ENCODE results near the gene NAV3.

NAV3 gene

DNA sequence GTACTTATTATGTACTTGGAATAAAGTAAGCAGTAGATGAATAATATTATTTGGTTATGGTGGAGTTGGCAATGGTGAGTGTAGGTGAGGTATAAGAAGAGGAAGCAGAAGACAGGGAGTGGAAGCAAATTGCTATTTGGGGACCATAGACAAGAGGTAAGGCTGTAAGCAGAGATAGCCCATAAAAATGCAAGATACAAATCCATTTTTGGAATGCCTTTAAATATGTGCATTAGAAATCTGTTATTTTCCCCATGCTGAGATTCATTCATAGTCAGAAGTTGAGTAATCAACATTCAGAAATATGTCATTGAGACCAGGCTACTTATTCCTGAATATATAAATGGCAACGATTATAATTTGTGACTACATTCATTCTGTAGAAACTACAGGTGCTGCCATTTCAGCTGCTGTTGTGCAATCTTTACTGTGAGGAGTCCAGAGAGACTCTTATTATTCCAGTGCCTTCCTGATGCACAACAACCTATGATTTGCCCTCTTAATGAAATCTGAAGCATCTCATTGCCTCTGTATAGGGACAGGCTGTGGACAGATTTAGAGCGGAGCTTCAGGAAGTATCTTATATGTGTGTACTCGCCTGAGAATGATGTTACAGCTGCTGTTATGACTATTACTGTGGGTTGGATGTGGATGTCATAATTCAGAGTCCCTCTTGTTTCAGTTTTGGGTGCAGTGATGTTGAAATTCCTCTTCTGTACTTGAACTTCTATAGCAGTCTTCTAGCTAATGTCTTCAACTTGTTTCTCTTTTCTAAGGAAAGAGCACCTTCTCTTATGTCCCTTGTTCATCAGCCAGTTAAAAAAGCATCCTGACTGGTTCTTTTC lies 173.8 kb downstream of the NAV3 start:
- no peaks in the 10 kb centered on the region for H3K36me3 Mint-ChIP-seq
- no peaks in the 10 kb centered on the region for H3K27me3 Mint-ChIP-seq
- no peak overlapping the region for H3K4me3 Mint-ChIP-seq
- H3K27ac Mint-ChIP-seq: no peak overlapping the region
- peaks cover 2% of the 10 kb centered on the region for H3K9me3 Mint-ChIP-seq
- CTCF ChIA-PET: no interaction called here
- DNase-seq: no peak
- H3K4me1 Mint-ChIP-seq: no peaks in the 10 kb centered on the region

DNA sequence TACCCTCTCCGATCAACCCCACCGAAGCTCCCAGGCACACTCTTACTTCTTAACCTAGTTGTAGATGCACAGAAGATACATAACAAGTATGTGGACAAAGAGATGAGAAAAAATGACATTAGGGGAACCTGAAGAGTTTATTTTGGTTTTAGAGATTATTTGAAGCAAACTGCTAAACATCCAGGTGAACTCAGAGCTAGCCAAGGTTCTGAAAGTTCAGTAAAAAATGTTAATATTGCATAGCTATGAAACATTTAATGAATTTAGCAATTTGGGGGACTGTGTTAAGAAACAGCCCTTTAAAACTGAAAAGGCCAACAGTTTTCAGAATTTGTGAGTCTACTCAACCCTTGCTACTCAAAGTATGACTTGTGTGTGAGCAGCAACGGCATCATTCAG lies 174.4 kb downstream of the NAV3 start:
- H3K27me3 Mint-ChIP-seq: no peaks in the 10 kb centered on the region
- no peak for DNase-seq
- H3K36me3 Mint-ChIP-seq: no peaks in the 10 kb centered on the region
- CTCF ChIA-PET: no interaction called here
- no peaks in the 10 kb centered on the region for H3K4me1 Mint-ChIP-seq
- peaks cover 2% of the 10 kb centered on the region for H3K9me3 Mint-ChIP-seq
- no peak overlapping the region for H3K27ac Mint-ChIP-seq
- H3K4me3 Mint-ChIP-seq: no peak overlapping the region

DNA sequence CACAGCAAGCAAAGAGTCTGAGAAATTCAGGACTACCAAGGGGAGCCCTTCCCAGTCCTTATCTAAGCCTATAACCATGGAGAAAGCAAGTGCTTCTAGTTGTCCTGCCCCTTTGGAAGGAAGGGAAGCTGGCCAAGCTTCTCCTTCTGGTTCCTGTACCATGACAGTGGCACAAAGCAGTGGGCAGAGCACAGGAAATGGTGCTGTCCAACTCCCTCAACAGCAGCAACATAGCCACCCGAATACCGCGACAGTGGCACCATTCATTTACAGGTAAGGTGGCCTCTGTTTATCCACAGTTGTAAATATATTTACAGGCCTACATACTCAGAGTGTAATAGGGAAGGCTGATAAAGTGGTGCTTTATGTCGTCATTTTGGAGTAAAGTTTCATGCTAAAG lies 176.5 kb downstream of the NAV3 start:
- no peak for DNase-seq
- CTCF ChIA-PET: no interaction called here
- Mint-ChIP-seq H3K4me3 (no peak overlapping the region), H3K27me3 (no peaks in the 10 kb centered on the region), H3K4me1 (no peaks in the 10 kb centered on the region), H3K9me3 (peaks cover 2% of the 10 kb centered on the region), H3K36me3 (no peaks in the 10 kb centered on the region), H3K27ac (no peak overlapping the region)

DNA sequence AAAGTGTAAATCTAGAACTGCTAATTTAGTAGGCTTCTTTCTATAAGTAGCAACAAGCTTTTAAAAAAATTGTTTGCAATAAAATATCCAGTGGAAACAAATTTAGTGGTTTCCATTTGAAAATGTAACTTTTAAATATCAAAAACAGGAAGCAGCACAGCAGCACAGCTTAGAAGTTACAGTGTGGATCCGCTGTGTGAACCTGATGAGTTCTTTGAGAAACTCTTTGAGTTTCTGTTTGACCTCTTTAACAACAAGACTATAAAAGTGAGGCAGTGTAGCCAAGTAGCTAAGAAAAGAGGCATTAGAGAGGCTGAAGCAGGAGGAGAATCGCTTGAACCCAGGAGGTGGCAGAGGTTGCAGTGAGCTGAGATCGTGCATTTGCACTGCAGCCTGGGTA lies 178.3 kb downstream of the NAV3 start:
- Mint-ChIP-seq H3K9me3 (peaks cover 2% of the 10 kb centered on the region), H3K27ac (no peak overlapping the region), H3K36me3 (no peaks in the 10 kb centered on the region), H3K27me3 (no peaks in the 10 kb centered on the region), H3K4me3 (no peak overlapping the region), H3K4me1 (no peaks in the 10 kb centered on the region)
- CTCF ChIA-PET: no interaction called here
- no peak for DNase-seq

DNA sequence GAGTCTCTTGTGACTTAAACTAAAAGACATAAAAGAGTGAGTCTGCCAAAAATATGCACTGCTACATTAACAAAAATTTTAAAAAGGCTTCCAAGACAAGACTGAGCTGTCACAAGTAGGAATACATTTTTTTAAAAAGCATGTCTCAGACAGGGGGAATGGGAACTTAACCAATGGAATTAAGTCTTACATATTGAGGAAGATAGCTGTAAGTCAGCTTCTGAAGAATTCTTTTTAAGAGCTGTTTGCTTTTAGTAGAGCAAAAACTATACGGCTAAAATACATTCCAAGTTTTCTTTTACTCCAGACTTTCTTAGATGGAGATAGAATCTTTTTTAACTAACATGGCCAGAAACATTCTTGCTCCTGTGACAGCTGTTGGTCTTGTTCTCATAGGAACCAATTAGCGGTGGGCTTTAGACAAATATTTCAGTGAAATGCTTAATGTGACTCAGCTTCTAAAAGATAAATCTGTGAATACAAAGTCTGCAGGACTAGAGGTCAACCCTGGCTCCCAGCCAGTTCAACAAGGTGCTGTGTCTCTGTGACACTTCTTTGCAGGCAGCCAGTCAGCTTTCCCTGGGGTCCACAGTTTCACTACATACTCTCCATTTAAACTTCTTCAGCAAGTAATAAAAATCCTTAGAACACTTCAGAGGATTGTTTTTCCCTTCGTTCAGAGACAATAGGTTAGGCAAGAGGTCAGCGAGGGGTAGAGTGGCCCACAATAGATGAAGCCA lies 187.6 kb downstream of the NAV3 start:
- H3K27me3 Mint-ChIP-seq: no peaks in the 10 kb centered on the region
- no peak for DNase-seq
- no peaks in the 10 kb centered on the region for H3K4me1 Mint-ChIP-seq
- H3K36me3 Mint-ChIP-seq: no peaks in the 10 kb centered on the region
- CTCF ChIA-PET: no interaction called here
- no peak overlapping the region for H3K27ac Mint-ChIP-seq
- peaks cover 3% of the 10 kb centered on the region for H3K9me3 Mint-ChIP-seq
- H3K4me3 Mint-ChIP-seq: no peak overlapping the region

DNA sequence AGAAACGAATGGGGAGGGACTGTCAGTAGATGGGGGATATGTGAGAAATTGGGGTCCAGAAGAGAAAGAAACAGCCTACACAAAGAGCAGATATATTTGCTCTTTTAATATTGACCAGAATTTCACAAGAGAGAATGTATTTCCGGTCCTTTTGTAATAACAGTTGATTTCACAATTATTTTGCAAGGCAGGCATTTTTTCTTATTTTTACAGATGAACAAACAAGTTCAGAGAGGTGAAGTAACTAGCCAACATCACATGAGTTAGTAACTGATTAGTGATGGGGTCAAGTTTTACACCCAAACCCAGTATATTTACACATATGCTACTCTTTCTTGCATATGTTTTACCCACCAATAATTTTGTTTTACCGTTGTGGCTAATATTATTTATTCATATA lies 188.2 kb downstream of the NAV3 start:
- peaks cover 3% of the 10 kb centered on the region for H3K9me3 Mint-ChIP-seq
- H3K4me1 Mint-ChIP-seq: no peaks in the 10 kb centered on the region
- no peak overlapping the region for H3K27ac Mint-ChIP-seq
- CTCF ChIA-PET: no interaction called here
- no peak overlapping the region for H3K4me3 Mint-ChIP-seq
- H3K27me3 Mint-ChIP-seq: no peaks in the 10 kb centered on the region
- H3K36me3 Mint-ChIP-seq: no peaks in the 10 kb centered on the region
- DNase-seq: no peak

DNA sequence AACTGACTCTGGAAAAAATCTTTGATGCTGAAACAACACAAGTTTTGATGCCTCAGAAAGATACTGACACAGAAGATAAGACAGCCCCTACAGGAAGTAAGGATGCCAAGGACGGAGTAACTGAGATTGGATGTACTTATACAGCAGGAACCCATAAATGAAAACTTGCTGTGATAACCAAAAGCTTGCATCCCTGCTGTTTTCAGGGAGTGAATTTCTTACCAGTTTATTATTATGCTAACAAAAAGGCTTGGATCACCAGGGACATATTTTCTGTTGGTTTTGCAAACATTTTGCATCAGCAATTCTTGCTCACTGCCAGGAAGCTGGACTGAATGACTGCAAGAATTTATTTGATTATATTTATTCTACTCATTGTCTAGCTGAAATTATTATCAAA lies 197.7 kb downstream of the NAV3 start:
- H3K4me1 Mint-ChIP-seq: no peaks in the 10 kb centered on the region
- no peak overlapping the region for H3K4me3 Mint-ChIP-seq
- H3K9me3 Mint-ChIP-seq: peaks cover 3% of the 10 kb centered on the region
- no peak overlapping the region for H3K27ac Mint-ChIP-seq
- DNase-seq: no peak
- CTCF ChIA-PET: no interaction called here
- H3K36me3 Mint-ChIP-seq: no peaks in the 10 kb centered on the region
- no peaks in the 10 kb centered on the region for H3K27me3 Mint-ChIP-seq

DNA sequence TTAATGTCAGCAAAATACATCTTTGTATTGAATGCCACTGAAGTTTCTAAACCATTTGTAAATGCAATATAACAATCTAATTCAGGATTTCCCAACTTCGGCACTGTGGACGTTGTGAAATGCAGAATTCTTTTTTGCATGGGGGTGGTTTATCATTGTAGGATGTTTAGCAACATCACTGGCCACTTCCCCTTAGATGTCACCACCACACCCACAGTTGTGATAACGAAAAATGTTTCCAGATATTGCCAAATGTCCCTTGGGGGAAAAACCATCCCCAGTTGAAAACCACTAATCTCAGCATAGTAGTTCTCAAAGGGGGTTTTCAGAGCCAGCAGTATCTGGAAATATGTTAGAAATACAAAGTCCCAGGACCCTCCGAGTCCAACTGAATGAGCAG lies 203.3 kb downstream of the NAV3 start:
- Mint-ChIP-seq H3K4me1 (no peaks in the 10 kb centered on the region), H3K27ac (no peak overlapping the region), H3K27me3 (no peaks in the 10 kb centered on the region), H3K9me3 (peaks cover 5% of the 10 kb centered on the region), H3K36me3 (no peaks in the 10 kb centered on the region), H3K4me3 (no peak overlapping the region)
- DNase-seq: no peak
- CTCF ChIA-PET: no interaction called here

DNA sequence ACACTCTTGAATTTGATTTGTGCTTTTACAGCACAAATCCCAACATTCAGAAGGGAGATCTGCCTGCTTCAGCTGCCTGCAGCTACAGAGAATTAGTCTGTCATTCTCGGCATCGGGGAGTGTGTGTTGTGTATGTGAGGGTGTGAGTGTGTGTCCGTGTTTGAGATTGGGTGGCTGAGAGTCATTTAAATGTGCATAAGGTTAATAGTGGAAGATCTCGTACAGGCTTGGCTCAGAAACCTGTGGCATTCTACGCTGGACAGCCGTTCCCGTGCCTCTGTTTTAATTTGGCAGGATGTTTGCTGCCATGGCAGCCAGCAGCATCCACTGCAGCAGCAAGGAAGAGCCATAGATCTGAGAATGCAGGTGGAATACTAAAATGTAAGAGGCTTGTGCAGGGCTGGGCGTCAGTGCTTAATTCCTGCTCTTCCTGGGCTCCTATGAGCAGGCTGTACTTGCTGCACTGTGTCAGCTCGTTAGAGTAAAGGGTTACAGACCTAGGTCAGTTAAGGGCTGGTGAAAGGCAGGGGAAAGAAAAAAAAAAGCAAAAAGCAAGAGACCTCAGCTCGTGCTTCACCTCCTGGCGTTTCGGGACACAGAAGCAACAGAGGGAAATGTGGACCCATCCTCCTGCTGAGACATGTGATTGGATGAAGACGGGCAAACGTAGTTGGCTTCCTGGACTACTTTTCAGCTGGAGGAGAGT lies 205.4 kb downstream of the NAV3 start:
- H3K27me3 Mint-ChIP-seq: no peaks in the 10 kb centered on the region
- H3K4me3 Mint-ChIP-seq: no peak overlapping the region
- no peak for DNase-seq
- peaks cover 5% of the 10 kb centered on the region for H3K9me3 Mint-ChIP-seq
- CTCF ChIA-PET: no interaction called here
- H3K36me3 Mint-ChIP-seq: no peaks in the 10 kb centered on the region
- H3K4me1 Mint-ChIP-seq: no peaks in the 10 kb centered on the region
- H3K27ac Mint-ChIP-seq: no peak overlapping the region

DNA sequence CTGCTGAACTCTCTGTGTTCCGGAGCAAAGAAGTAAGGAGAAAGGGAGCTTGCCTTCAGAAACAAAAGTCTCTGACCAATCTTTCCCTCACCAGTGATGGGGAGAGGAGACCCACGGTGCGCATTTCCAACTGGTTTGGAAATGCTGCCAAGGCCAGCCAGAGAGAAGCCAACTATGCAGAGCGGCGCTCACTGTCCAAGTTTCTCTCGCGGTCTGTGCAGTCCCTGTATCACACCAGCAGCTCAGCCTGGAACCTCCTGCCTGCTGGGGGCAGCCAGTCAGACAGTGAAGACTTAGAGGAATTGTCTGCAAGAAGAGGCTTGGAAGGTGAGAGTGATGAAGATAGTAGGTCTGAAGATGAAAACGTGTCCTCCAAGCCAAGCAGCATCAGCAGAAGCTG lies 206.2 kb downstream of the NAV3 start:
- no peak for DNase-seq
- no peak overlapping the region for H3K4me3 Mint-ChIP-seq
- H3K27me3 Mint-ChIP-seq: no peaks in the 10 kb centered on the region
- H3K36me3 Mint-ChIP-seq: no peaks in the 10 kb centered on the region
- CTCF ChIA-PET: no interaction called here
- peaks cover 5% of the 10 kb centered on the region for H3K9me3 Mint-ChIP-seq
- no peak overlapping the region for H3K27ac Mint-ChIP-seq
- no peaks in the 10 kb centered on the region for H3K4me1 Mint-ChIP-seq

DNA sequence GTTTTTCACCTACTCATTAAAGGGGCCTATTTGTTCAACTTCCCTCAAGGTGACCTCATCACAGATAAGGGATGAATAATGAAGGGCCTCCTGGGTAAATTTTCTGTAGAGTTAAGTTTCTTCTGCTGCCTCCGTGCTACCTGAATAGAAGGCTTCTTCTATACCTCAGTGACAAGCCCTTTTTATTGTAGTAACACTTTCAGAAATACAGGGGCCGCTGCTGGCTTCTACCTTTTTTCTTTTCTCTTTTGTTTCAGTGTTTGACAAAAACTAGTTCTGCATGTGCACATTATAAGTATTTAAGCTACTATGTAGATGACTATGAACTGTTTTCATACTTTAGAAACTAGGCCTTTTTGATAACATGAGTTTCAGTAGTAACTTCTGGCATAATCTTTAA lies 207.0 kb downstream of the NAV3 start:
- peaks cover 5% of the 10 kb centered on the region for H3K9me3 Mint-ChIP-seq
- CTCF ChIA-PET: no interaction called here
- no peak for DNase-seq
- no peaks in the 10 kb centered on the region for H3K4me1 Mint-ChIP-seq
- no peaks in the 10 kb centered on the region for H3K27me3 Mint-ChIP-seq
- no peak overlapping the region for H3K4me3 Mint-ChIP-seq
- no peaks in the 10 kb centered on the region for H3K36me3 Mint-ChIP-seq
- no peak overlapping the region for H3K27ac Mint-ChIP-seq

DNA sequence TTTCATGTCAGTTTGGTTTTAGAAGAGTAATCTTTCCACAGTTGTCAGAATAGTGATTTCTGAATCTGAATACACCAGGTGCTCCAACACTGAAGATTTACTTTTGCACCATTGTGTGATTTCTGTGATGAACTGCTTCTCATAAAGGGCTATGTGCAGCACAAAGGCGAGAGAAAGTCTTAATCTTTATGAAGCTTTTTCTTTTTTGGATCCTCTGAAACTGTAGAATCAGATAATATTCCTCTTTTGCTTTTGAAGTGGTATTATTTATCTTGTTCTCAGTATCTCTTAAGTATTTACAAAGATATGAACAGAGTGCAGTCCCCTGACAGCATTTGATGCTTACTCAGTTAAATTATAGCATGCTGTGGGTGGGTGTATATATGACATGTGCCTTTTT lies 207.8 kb downstream of the NAV3 start:
- no peak for DNase-seq
- H3K27me3 Mint-ChIP-seq: no peaks in the 10 kb centered on the region

DNA sequence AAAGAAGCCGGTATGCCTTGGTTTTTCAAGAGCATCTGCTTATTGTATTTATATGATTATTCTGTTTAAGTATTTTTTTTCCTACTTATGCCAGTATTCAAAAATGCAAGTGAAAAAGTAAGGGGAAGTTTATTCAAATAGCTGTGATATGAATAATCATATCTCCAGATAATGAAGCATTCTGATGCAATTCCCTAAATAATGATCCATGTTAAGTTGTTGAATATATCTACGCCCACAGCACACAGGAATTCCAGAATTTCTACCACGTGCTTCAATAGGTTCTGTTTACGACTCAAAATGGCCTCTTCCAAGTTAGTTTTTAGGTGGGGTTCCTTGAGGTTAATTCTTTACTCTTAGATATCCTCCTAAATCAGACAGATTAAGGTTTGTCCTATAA lies 208.3 kb downstream of the NAV3 start:
- Mint-ChIP-seq H3K27ac (no peak overlapping the region), H3K36me3 (no peaks in the 10 kb centered on the region), H3K9me3 (peaks cover 6% of the 10 kb centered on the region), H3K4me1 (no peaks in the 10 kb centered on the region), H3K4me3 (no peak overlapping the region), H3K27me3 (no peaks in the 10 kb centered on the region)
- DNase-seq: no peak
- CTCF ChIA-PET: no interaction called here

More for the DNA sequence above, 207.8 kb downstream of the NAV3 start:
- peaks cover 6% of the 10 kb centered on the region for H3K9me3 Mint-ChIP-seq
- no peak overlapping the region for H3K27ac Mint-ChIP-seq
- CTCF ChIA-PET: no interaction called here
- no peaks in the 10 kb centered on the region for H3K36me3 Mint-ChIP-seq
- H3K4me1 Mint-ChIP-seq: no peaks in the 10 kb centered on the region
- no peak overlapping the region for H3K4me3 Mint-ChIP-seq

DNA sequence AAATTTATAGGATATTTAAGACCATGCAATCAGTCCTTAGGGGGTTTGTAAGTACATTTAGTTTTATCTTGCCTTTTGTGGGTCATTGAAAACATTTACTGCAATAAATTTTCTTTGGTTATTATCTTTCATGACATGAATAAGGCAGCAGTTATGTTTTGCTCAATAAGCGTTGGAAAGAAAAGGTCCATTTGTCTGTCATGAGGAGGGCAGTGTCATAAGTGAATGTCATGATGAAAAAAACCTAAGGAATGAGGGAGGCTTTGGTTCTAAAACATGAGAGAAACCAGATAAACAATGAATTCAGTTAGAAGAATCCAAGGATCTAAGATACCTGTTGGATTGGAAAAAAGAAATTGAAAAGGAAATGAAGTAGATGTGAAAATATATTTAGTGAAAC lies 209.4 kb downstream of the NAV3 start:
- no peak overlapping the region for H3K27ac Mint-ChIP-seq
- CTCF ChIA-PET: no interaction called here
- peaks cover 10% of the 10 kb centered on the region for H3K9me3 Mint-ChIP-seq
- H3K4me1 Mint-ChIP-seq: no peaks in the 10 kb centered on the region
- DNase-seq: no peak
- H3K4me3 Mint-ChIP-seq: no peak overlapping the region
- H3K36me3 Mint-ChIP-seq: no peaks in the 10 kb centered on the region
- H3K27me3 Mint-ChIP-seq: no peaks in the 10 kb centered on the region

DNA sequence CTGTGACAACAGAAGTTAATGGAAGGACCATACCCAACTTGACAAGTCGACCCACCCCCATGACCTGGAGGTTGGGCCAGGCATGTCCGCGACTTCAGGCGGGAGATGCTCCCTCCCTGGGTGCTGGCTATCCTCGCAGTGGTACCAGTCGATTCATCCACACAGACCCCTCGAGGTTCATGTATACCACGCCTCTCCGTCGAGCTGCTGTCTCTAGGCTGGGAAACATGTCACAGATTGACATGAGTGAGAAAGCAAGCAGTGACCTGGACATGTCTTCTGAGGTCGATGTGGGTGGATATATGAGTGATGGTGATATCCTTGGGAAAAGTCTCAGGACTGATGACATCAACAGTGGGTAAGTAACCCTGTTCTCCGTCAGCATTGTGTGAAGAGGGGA lies 220.1 kb downstream of the NAV3 start:
- Mint-ChIP-seq H3K27ac (no peak overlapping the region), H3K36me3 (no peaks in the 10 kb centered on the region), H3K4me3 (no peak overlapping the region), H3K27me3 (no peaks in the 10 kb centered on the region), H3K9me3 (peaks cover 28% of the 10 kb centered on the region), H3K4me1 (no peaks in the 10 kb centered on the region)
- CTCF ChIA-PET: no interaction called here
- no peak for DNase-seq

Data from activated naive CD4-positive, alpha-beta T cell treated with anti-CD3 and anti-CD28 coated beads, Interleukin-2, amount 10 ng/mL, durations not matched to agents 7 days and 5 days (primary cell).